Neutrophil (primary cell): ENCODE results near the gene CNNM4.

Experiments used
- H3K27ac ChIP-seq: fragments of 200-600 bp; sonication (generic); 2 replicates; pipeline ENCODE4 v1.5.1; 2016; ENCODE audit warnings: mild to moderate bottlenecking, moderate library complexity
- H3K27me3 ChIP-seq: fragments of 200-600 bp; sonication (generic); 2 replicates; pipeline ENCODE4 v1.6.0; 2016; ENCODE audit warnings: mild to moderate bottlenecking
- H3K36me3 ChIP-seq: fragments of 200-600 bp; sonication (generic); 2 replicates; pipeline ENCODE4 v1.5.1; 2017
- H3K4me1 ChIP-seq, 2 experiments: fragments of 200-600 bp in 1 of 2; sonication (generic) in 1 of 2; 1 replicate in 1 of 2; 2 replicates in 1 of 2; pipeline versions ENCODE4 v1.5.1 to v1.6.1; 2013 to 2016; ENCODE audit warnings: low read depth in 1 of 2, low read length in 1 of 2, mild to moderate bottlenecking in 1 of 2, moderate library complexity in 1 of 2; ENCODE audit not compliant: control insufficient read depth in 1 of 2, insufficient read depth in 1 of 2
- H3K4me3 ChIP-seq, 2 experiments: fragments of 200-600 bp in 1 of 2; sonication (generic) in 1 of 2; 1 replicate in 1 of 2; 2 replicates in 1 of 2; pipeline ENCODE4 v1.5.1; 2013 to 2016; ENCODE audit warnings: low read depth in 1 of 2, low read length in 1 of 2, mild to moderate bottlenecking in 1 of 2, moderate library complexity in 1 of 2
- H3K9me3 ChIP-seq: fragments of 200-600 bp; sonication (generic); 2 replicates; pipeline ENCODE4 v1.5.1; 2016
- CTCF ChIP-seq: fragments of 200-600 bp; sonication (generic); IDR thresholded peaks from 2 replicates; pipeline ENCODE4 v1.5.1; 2016; ENCODE audit warnings: antibody characterized with exemption

The CNNM4 gene

GRCh38 chr2:96847586-96847985 is 86.9 kb downstream of the CNNM4 start:
- peaks cover 32% of the 10 kb centered on the region for H3K36me3 ChIP-seq
- no peak for TF ChIP-seq CTCF
- H3K4me3 ChIP-seq = no peak overlapping the region
- no peaks in the 10 kb centered on the region for H3K27me3 ChIP-seq
- H3K4me1 ChIP-seq = no peaks in the 10 kb centered on the region
- H3K27ac ChIP-seq = no peak overlapping the region
- H3K9me3 ChIP-seq = no peaks in the 10 kb centered on the region

- no peak overlapping the region for H3K4me3 ChIP-seq
- peaks cover 39% of the 10 kb centered on the region for H3K36me3 ChIP-seq
- no peak for TF ChIP-seq CTCF
- H3K4me1 ChIP-seq = no peaks in the 10 kb centered on the region
- no peaks in the 10 kb centered on the region for H3K9me3 ChIP-seq
- no peak overlapping the region for H3K27ac ChIP-seq
- H3K27me3 ChIP-seq = no peaks in the 10 kb centered on the region
Observed at GRCh38 chr2:96848264-96848663, 87.6 kb downstream of the CNNM4 start.

GRCh38 chr2:96852667-96853066 is 92.0 kb downstream of the CNNM4 start:
- H3K27ac ChIP-seq = no peak overlapping the region
- no peaks in the 10 kb centered on the region for H3K9me3 ChIP-seq
- H3K4me1 ChIP-seq = peaks cover 9 to 11% of the 10 kb centered on the region in 2 experiments
- TF ChIP-seq CTCF = no peak
- peaks cover 34% of the 10 kb centered on the region for H3K36me3 ChIP-seq
- H3K4me3 ChIP-seq = no peak overlapping the region
- H3K27me3 ChIP-seq = no peaks in the 10 kb centered on the region

GRCh38 chr2:96853321-96853720 is 92.6 kb downstream of the CNNM4 start:
- H3K9me3 ChIP-seq = no peaks in the 10 kb centered on the region
- no peaks in the 10 kb centered on the region for H3K27me3 ChIP-seq
- H3K4me3 ChIP-seq = no peak overlapping the region
- H3K36me3 ChIP-seq = peaks cover 27% of the 10 kb centered on the region
- peaks cover 9 to 12% of the 10 kb centered on the region in 2 experiments for H3K4me1 ChIP-seq
- H3K27ac ChIP-seq = no peak overlapping the region
- no peak for TF ChIP-seq CTCF

- peak overlapping the region; percentile 74 for H3K27ac ChIP-seq
- TF ChIP-seq CTCF = no peak
Observed at GRCh38 chr2:96856776-96857666, 96.3 kb downstream of the CNNM4 start.

More at GRCh38 chr2:96856776-96857666, 96.3 kb downstream of the CNNM4 start:
- Histone ChIP-seq H3K9me3 (no peaks in the 10 kb centered on the region), H3K4me1 (peaks cover 22 to 28% of the 10 kb centered on the region in 2 experiments), H3K27me3 (peaks cover 37% of the 10 kb centered on the region), H3K4me3 (peak overlapping the region; percentile 58 to 98), H3K36me3 (peaks cover 8% of the 10 kb centered on the region)
